DND-41 (cell line): ENCODE results near the gene USP24.

Experiments used
- ATAC-seq: fragments of 200-7000 bp; cut with Tn5 transposase; 3 replicates; pipeline ENCODE4 v1.9.1; 2021; ENCODE audit warnings: low read depth; ENCODE audit not compliant: insufficient read depth
- DNase-seq: peaks from one replicate; pipeline ENCODE4 v3.0.0-alpha.2; 2020
- H2AFZ ChIP-seq: 2 replicates; pipeline ENCODE4 v1.6.0; 2012; ENCODE audit warnings: low read depth, low read length
- H3K27ac ChIP-seq: 2 replicates; pipeline ENCODE4 v1.5.1; 2012; ENCODE audit warnings: low read length, inconsistent platforms
- H3K27me3 ChIP-seq: fragments of 200-600 bp; sonication (generic); 2 replicates; pipeline ENCODE4 v1.6.0; 2012; ENCODE audit warnings: low read length, mild to moderate bottlenecking, inconsistent platforms; ENCODE audit not compliant: insufficient read depth, poor library complexity
- H3K36me3 ChIP-seq: 2 replicates; pipeline ENCODE4 v1.5.1; 2012; ENCODE audit warnings: low read length, inconsistent platforms; ENCODE audit not compliant: insufficient read depth
- H3K4me1 ChIP-seq: 2 replicates; pipeline ENCODE4 v1.5.1; 2012; ENCODE audit warnings: mild to moderate bottlenecking, low read length; ENCODE audit not compliant: insufficient read depth
- H3K4me2 ChIP-seq: 2 replicates; pipeline ENCODE4 v1.6.0; 2012; ENCODE audit warnings: mild to moderate bottlenecking, moderate library complexity, low read length, inconsistent platforms; ENCODE audit not compliant: insufficient read depth
- H3K4me3 ChIP-seq, 2 experiments: fragments of 200-600 bp in 1 of 2; shearing (Covaris generic) in 1 of 2; 2 replicates each; pipeline ENCODE4 v1.5.1; 2012 to 2016; ENCODE audit warnings: inconsistent platforms in 2 of 2, low read length in 2 of 2, mild to moderate bottlenecking in 2 of 2, low read depth in 1 of 2, moderate library complexity in 1 of 2
- H3K79me2 ChIP-seq: 2 replicates; pipeline ENCODE4 v1.6.0; 2012; ENCODE audit warnings: low read length, inconsistent platforms; ENCODE audit not compliant: insufficient read depth
- H3K9ac ChIP-seq: 2 replicates; pipeline ENCODE4 v1.6.0; 2012; ENCODE audit warnings: low read depth, mild to moderate bottlenecking, inconsistent platforms, low read length, moderate library complexity
- H3K9me3 ChIP-seq: 2 replicates; pipeline ENCODE4 v1.5.1; 2012; ENCODE audit warnings: low read length, moderate library complexity, mild to moderate bottlenecking, inconsistent platforms; ENCODE audit not compliant: insufficient read depth, severe bottlenecking
- H4K20me1 ChIP-seq: 2 replicates; pipeline ENCODE4 v1.6.0; 2012; ENCODE audit warnings: low read length; ENCODE audit not compliant: insufficient read depth
- CTCF ChIP-seq: IDR thresholded peaks from 2 replicates; pipeline ENCODE4 v1.5.1; 2012; ENCODE audit warnings: borderline replicate concordance, low read length, moderate library complexity, mild to moderate bottlenecking; ENCODE audit not compliant: poor library complexity, severe bottlenecking; ENCODE audit errors: extremely low read depth
- EZH2 ChIP-seq: IDR thresholded peaks from 3 replicates; pipeline ENCODE4 v1.6.1; 2012; ENCODE audit warnings: borderline replicate concordance, low read depth, mild to moderate bottlenecking, moderate library complexity, low read length, inconsistent platforms; ENCODE audit not compliant: severe bottlenecking

The USP24 gene

GRCh38 chr1:55257958-55258357, 42.8 kb upstream of the USP24 start:
- Histone ChIP-seq H3K79me2 (no peaks in the 10 kb centered on the region), H4K20me1 (no peaks in the 10 kb centered on the region), H3K27ac (no peak overlapping the region), H3K9ac (no peak overlapping the region), H3K4me1 (peaks cover 7% of the 10 kb centered on the region), H3K36me3 (no peaks in the 10 kb centered on the region), H2AFZ (no peak overlapping the region), H3K4me2 (no peak overlapping the region), H3K9me3 (no peaks in the 10 kb centered on the region), H3K27me3 (no peaks in the 10 kb centered on the region), H3K4me3 (no peak overlapping the region)
- TF ChIP-seq CTCF (no peak), EZH2 (no peak)
- DNase-seq = peak; percentile 57
- ATAC-seq = peak; percentile 86

- H3K9me3 ChIP-seq = no peaks in the 10 kb centered on the region
These were observed 40.7 kb upstream of the USP24 start for GRCh38 chr1:55255901-55256300.

GRCh38 chr1:55252942-55253589, 37.9 kb upstream of the USP24 start:
- Histone ChIP-seq H3K9me3 (no peaks in the 10 kb centered on the region), H3K4me1 (peaks cover 4% of the 10 kb centered on the region), H4K20me1 (no peaks in the 10 kb centered on the region), H3K79me2 (no peaks in the 10 kb centered on the region), H3K36me3 (no peaks in the 10 kb centered on the region), H3K4me3 (no peak overlapping the region), H3K27ac (no peak overlapping the region), H3K4me2 (no peak overlapping the region), H3K9ac (no peak overlapping the region), H2AFZ (no peak overlapping the region), H3K27me3 (no peaks in the 10 kb centered on the region)
- TF ChIP-seq EZH2 (no peak), CTCF (no peak)
- ATAC-seq = no peak
- DNase-seq = no peak

More at GRCh38 chr1:55255901-55256300, 40.7 kb upstream of the USP24 start:
- H3K4me3 ChIP-seq = no peak overlapping the region
- H3K4me2 ChIP-seq = no peak overlapping the region
- DNase-seq (no peak), ATAC-seq (no peak)
- H4K20me1 ChIP-seq = no peaks in the 10 kb centered on the region
- no peaks in the 10 kb centered on the region for H3K36me3 ChIP-seq
- H3K9ac ChIP-seq = no peak overlapping the region
- no peaks in the 10 kb centered on the region for H3K27me3 ChIP-seq
- no peaks in the 10 kb centered on the region for H3K79me2 ChIP-seq
- H3K27ac ChIP-seq = no peak overlapping the region
- H2AFZ ChIP-seq = no peak overlapping the region
- TF ChIP-seq CTCF (no peak), EZH2 (no peak)
- peaks cover 7% of the 10 kb centered on the region for H3K4me1 ChIP-seq
